GM13976 (cell line): Measurements from ENCODE around the gene MRPL34.

Experiments used
- DNase-seq: peaks from one replicate; pipeline ENCODE4 v3.0.0; 2012; ENCODE audit warnings: low spot score
- CTCF ChIP-seq: IDR thresholded peaks from 2 replicates; pipeline ENCODE4 v1.5.1; 2012; ENCODE audit warnings: borderline replicate concordance, mild to moderate bottlenecking; ENCODE audit not compliant: insufficient read depth; ENCODE audit errors: extremely low read depth, missing control alignments, control extremely low read depth
- in situ Hi-C: fragments of 300-500 bp; cut with MboI; formaldehyde crosslinking; loops from one replicate; pipeline ENCODE4 v1.12.0; 2022; ENCODE audit warnings: low sequenced_read_pairs, mixed read lengths, inconsistent platforms; ENCODE audit not compliant: unreplicated experiment

MRPL34 gene

GRCh38 chr19:17332677-17333581, 27.3 kb downstream of the MRPL34 start:
- in situ Hi-C loops: no loop called here
- TF ChIP-seq CTCF: no peak
- no peak for DNase-seq

- DNase-seq: peak; percentile 79
- in situ Hi-C loops: no loop called here
- TF ChIP-seq CTCF: no peak
Measured at GRCh38 chr19:17333611-17334413, 28.1 kb downstream of the MRPL34 start.

GRCh38 chr19:17334414-17335409, 29.0 kb downstream of the MRPL34 start, which contains the start of gene ANO8:
ANO8 (minus strand) TSS chr19:17334855; CDS start chr19:17334670, 185 bp downstream.
- no peak for TF ChIP-seq CTCF
- in situ Hi-C loops: no loop called here
- DNase-seq: peak; percentile 91

- no peak for TF ChIP-seq CTCF
- no peak for DNase-seq
- in situ Hi-C loops: no loop called here
Measured at GRCh38 chr19:17335575-17335974, 29.9 kb downstream of the MRPL34 start.

GRCh38 chr19:17336872-17337674, 31.4 kb downstream of the MRPL34 start, which contains the start of gene GTPBP3:
GTPBP3 (plus strand) TSS chr19:17337553; CDS start chr19:17337612, 59 bp downstream.
- in situ Hi-C loops: no loop called here
- TF ChIP-seq CTCF: no peak
- DNase-seq: peak; percentile 97
